ENCODE results near the gene SLC25A46.

- no peak for TF ChIP-seq POLR2A (IDR thresholded peaks at IDR 0.05)
- no peak for TF ChIP-seq CTCF (IDR thresholded peaks at IDR 0.05)
These were observed 31.5 kb downstream of the SLC25A46 start for GRCh38 chr5:110770286-110770685.

Measured in testis (tissue), 2 donors.